ENCODE measurements around the gene TSPAN7.

The TSPAN7 gene

DNA sequence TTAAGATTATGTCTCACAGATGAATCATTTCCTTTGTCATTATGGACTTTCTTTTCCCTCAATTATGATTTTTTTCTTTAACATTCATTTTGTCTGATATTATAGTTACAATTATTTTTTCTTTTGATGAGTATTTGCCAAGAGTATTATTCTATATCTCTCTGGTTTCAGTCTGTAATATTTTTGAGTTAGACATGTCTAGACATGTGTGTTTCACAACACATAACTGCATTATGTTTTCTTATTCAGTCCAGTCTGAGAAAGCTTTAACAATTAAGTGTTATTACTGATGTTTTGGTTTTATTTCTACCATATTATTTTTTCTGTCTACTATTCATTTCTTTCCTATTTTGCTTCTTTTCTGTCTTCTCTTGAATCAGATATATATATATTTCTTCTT is 131.6 kb downstream of the TSPAN7 start:
- no peak for DNase-seq (ENCODE audit: low read depth)
- TF ChIP-seq, protein P1, sequence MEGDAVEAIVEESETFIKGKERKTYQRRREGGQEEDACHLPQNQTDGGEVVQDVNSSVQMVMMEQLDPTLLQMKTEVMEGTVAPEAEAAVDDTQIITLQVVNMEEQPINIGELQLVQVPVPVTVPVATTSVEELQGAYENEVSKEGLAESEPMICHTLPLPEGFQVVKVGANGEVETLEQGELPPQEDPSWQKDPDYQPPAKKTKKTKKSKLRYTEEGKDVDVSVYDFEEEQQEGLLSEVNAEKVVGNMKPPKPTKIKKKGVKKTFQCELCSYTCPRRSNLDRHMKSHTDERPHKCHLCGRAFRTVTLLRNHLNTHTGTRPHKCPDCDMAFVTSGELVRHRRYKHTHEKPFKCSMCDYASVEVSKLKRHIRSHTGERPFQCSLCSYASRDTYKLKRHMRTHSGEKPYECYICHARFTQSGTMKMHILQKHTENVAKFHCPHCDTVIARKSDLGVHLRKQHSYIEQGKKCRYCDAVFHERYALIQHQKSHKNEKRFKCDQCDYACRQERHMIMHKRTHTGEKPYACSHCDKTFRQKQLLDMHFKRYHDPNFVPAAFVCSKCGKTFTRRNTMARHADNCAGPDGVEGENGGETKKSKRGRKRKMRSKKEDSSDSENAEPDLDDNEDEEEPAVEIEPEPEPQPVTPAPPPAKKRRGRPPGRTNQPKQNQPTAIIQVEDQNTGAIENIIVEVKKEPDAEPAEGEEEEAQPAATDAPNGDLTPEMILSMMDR (IDR thresholded peaks at IDR 0.05; ENCODE audit: low read depth, low read length, missing control alignments): no peak
- no peak overlapping the region for H3K4me3 ChIP-seq (ENCODE audit: low read depth, low read length)

DNA sequence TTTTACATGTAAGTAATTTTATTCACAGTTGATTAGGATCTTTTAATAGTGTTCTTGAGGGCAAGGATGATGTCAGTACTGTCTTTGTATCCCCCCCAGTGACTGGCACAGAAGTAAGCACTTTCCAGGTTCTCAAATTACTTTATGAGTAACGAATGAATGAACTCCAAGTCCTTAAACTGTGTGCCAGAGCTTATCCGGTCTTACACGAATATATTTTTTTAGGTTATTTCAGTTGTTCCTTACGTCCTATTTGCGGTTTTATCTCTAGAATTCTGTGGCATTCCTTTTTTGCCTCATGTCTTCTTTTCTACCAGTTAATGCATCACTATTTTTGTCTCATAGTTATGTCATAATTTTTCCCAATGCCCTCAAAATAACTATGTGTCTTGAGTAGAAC is 133.1 kb downstream of the TSPAN7 start:
- TF ChIP-seq, protein P1 (IDR thresholded peaks at IDR 0.05; ENCODE audit: low read depth, low read length, missing control alignments): no peak
- no peak for DNase-seq (ENCODE audit: low read depth)
- no peak overlapping the region for H3K4me3 ChIP-seq (ENCODE audit: low read depth, low read length)

DNA sequence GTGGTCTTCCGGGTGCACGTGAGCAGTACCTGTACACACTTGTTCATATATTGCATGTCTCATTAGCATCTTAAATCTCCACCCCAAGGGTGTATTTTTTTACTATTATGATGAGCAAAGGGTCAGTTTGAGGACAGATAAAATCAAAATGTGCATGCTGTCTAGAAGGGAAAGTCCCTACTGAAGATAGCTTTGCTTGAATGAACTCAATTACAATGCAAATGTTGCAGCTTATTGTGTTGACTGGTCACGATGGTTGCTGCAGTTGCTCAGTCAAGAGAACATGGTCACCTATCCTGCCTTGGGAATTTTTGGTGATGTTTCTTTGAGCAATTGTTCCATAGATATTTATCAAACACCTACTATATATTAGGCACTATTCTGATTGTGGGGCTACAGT is 136.1 kb downstream of the TSPAN7 start:
- TF ChIP-seq, protein P1 (IDR thresholded peaks at IDR 0.05; ENCODE audit: low read depth, low read length, missing control alignments): no peak

DNA sequence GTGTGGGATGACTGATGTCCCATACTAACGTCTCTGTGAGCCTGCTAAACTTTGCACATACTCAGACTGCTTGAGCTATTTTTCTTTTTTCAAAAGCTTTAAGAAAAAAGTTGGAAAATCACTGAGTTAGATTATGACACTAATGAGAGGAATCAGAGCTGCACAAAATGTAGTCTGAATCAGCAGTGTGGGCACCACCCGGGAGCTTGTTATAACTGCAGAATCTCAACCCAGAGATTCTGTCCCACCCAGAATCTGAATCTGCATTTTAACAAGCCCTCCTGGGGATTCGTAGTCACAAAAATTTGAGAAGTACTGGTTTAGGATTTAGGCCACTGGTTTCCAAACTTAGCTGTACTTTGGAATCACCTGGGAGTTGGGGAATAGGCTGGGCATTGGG is 137.8 kb downstream of the TSPAN7 start:
- DNase-seq (ENCODE audit: low read depth): no peak
- H3K4me3 ChIP-seq (ENCODE audit: low read depth, low read length): no peak overlapping the region
- TF ChIP-seq, protein P1 (IDR thresholded peaks at IDR 0.05; ENCODE audit: low read depth, low read length, missing control alignments): no peak

More for the DNA sequence above, 136.1 kb downstream of the TSPAN7 start:
- DNase-seq (ENCODE audit: low read depth): no peak
- H3K4me3 ChIP-seq (ENCODE audit: low read depth, low read length): no peak overlapping the region

DNA sequence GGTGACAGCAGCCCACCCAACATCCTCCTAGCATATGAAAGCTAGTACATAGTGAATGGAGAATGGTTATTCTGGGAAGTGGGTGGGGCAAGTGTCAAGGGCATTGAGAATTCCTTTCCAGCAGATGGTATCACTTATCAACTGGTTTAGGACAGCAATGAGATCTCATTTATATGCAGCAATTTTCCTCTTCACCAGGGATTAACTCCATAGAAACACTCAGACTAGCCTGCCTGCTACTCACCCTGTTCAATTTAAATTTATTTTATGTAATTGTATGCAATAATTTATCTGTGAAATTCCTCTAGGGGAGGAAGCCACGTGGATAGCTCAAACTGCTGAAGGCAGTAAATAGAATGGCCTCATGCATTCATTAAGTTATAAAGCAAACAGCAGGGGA is 138.4 kb downstream of the TSPAN7 start:
- DNase-seq (ENCODE audit: low read depth): no peak
- TF ChIP-seq, protein P1 (IDR thresholded peaks at IDR 0.05; ENCODE audit: low read depth, low read length, missing control alignments): no peak
- no peak overlapping the region for H3K4me3 ChIP-seq (ENCODE audit: low read depth, low read length)

DNA sequence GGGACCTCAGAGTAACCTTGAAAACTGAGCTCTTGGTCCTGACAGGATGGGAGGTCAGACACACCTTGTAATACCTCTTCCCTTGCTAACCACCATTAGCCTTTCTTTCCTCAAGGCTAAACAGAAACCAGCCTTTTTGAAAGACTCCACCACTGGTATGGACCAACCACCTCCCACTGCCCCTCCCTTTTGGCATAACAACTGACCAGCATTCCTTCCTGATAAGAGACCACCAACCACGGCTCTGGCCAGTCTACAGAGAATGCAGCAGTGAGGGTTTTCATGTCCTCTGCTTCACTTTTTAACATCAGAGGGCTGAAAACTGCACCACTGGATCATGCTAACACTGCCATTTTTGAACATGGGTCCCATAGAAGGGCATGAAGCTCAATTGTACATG is 139.7 kb downstream of the TSPAN7 start:
- no peak for DNase-seq (ENCODE audit: low read depth)
- TF ChIP-seq, protein P1 (IDR thresholded peaks at IDR 0.05; ENCODE audit: low read depth, low read length, missing control alignments): no peak
- H3K4me3 ChIP-seq (ENCODE audit: low read depth, low read length): no peak overlapping the region

DNA sequence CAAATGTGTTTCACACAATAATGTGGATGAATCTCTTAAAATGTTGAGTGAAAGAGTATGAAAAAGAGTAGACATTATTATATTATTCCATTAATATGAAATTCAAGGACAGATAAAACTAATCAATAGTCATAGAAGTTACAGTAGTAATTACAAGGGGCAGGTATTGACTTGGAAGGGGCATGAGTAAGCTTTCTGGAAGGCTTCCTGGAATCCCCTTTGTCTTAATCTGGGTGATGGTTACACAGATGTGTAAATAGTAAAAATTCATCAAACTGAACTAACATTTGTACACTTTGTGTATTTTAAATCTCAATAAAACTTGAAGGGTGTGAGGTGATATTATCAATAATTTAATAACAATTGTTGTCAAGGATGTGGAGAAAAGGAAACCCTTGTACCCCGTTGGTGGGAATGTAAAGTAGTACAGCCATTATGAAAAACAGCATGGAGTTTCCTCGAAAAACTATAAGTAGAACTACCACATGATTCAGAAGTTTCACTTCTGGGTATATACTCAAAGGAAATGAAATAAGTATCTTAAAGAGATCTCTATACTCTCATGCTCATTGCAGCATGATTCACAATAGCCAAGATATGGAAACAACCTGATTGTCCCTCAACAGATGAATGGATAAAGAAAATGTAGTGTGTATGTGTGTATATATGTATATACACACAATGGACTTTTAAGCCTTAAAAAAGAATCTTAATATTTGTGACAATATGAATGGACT is 143.0 kb downstream of the TSPAN7 start:
- no peak overlapping the region for H3K4me3 ChIP-seq (ENCODE audit: low read depth, low read length)
- no peak for DNase-seq (ENCODE audit: low read depth)
- TF ChIP-seq, protein P1 (IDR thresholded peaks at IDR 0.05; ENCODE audit: low read depth, low read length, missing control alignments): no peak
